ENCODE measurements around the gene DAB2.

The DAB2 gene

GRCh38 chr5:39399135-39400036, 25.4 kb downstream of the DAB2 start:
- no peak for TF ChIP-seq CTCF (IDR thresholded peaks at IDR 0.05; ENCODE audit: low read depth, low read length, missing control alignments)
- H3K4me3 ChIP-seq (ENCODE audit: low read depth, low read length), result no peak overlapping the region
- H3K27me3 ChIP-seq (replicated peaks), result no peaks in the 10 kb centered on the region
- DNase-seq, result peak; percentile 92
- H3K36me3 ChIP-seq (replicated peaks), result peaks cover 7% of the 10 kb centered on the region
- peak overlapping the region; percentile 93 for H3K27ac ChIP-seq
- in situ Hi-C loops (cut with HindIII; ENCODE audit: low pct_ligation_motif_present, low sequenced_read_pairs), result loop anchor here (25.0 kb wide), 1 partner anchor 138 kb away; no protein-coding TSS in a partner anchor

- H3K4me3 ChIP-seq (ENCODE audit: low read depth, low read length), result no peak overlapping the region
- H3K36me3 ChIP-seq (replicated peaks), result peaks cover 27% of the 10 kb centered on the region
- TF ChIP-seq CTCF (IDR thresholded peaks at IDR 0.05; ENCODE audit: low read depth, low read length, missing control alignments), result no peak
- no peak for DNase-seq
- no peaks in the 10 kb centered on the region for H3K27me3 ChIP-seq (replicated peaks)
- in situ Hi-C loops (cut with HindIII; ENCODE audit: low pct_ligation_motif_present, low sequenced_read_pairs), result loop anchor here (25.0 kb wide), 1 partner anchor 140 kb away; no protein-coding TSS in a partner anchor
- no peak overlapping the region for H3K27ac ChIP-seq
These were observed 27.9 kb downstream of the DAB2 start for GRCh38 chr5:39396843-39397242.

GRCh38 chr5:39395521-39395920, 29.3 kb downstream of the DAB2 start:
- in situ Hi-C loops (cut with HindIII; ENCODE audit: low pct_ligation_motif_present, low sequenced_read_pairs), result loop anchor here (25.0 kb wide), 1 partner anchor 142 kb away; no protein-coding TSS in a partner anchor
- H3K27ac ChIP-seq, result peak overlapping the region; percentile 80
- no peak for TF ChIP-seq CTCF (IDR thresholded peaks at IDR 0.05; ENCODE audit: low read depth, low read length, missing control alignments)
- no peaks in the 10 kb centered on the region for H3K27me3 ChIP-seq (replicated peaks)
- DNase-seq, result no peak
- H3K4me3 ChIP-seq (ENCODE audit: low read depth, low read length), result no peak overlapping the region
- peaks cover 39% of the 10 kb centered on the region for H3K36me3 ChIP-seq (replicated peaks)

- H3K27me3 ChIP-seq (replicated peaks), result no peaks in the 10 kb centered on the region
- H3K36me3 ChIP-seq (replicated peaks), result peaks cover 45% of the 10 kb centered on the region
- TF ChIP-seq CTCF (IDR thresholded peaks at IDR 0.05; ENCODE audit: low read depth, low read length, missing control alignments), result no peak
- peak; percentile 79 for DNase-seq
- no peak overlapping the region for H3K4me3 ChIP-seq (ENCODE audit: low read depth, low read length)
- in situ Hi-C loops (cut with HindIII; ENCODE audit: low pct_ligation_motif_present, low sequenced_read_pairs), result loop anchor here (25.0 kb wide), 1 partner anchor 142 kb away; no protein-coding TSS in a partner anchor
- H3K27ac ChIP-seq, result peak overlapping the region; percentile 80
These were observed 29.8 kb downstream of the DAB2 start for GRCh38 chr5:39394946-39395345.

GRCh38 chr5:39390945-39391344, 33.8 kb downstream of the DAB2 start:
- Histone ChIP-seq H3K36me3 (replicated peaks) (peaks cover 61% of the 10 kb centered on the region), H3K27ac (no peak overlapping the region), H3K4me3 (ENCODE audit: low read depth, low read length) (no peak overlapping the region), H3K27me3 (replicated peaks) (no peaks in the 10 kb centered on the region)
- no peak for DNase-seq
- TF ChIP-seq CTCF (IDR thresholded peaks at IDR 0.05; ENCODE audit: low read depth, low read length, missing control alignments), result no peak
- in situ Hi-C loops (cut with HindIII; ENCODE audit: low pct_ligation_motif_present, low sequenced_read_pairs), result loop anchor here (25.0 kb wide), 1 partner anchor 146 kb away; no protein-coding TSS in a partner anchor
